Stimulated activated CD4-positive, alpha-beta T cell treated with anti-CD3 and anti-CD28 coated beads, Interleukin-1b, Interleukin-23, amount 100 ng/mL, for 4 hours (primary cell): ENCODE results near the gene PHB1.
"Not testable (repeated sequence)": the region's sequence is repeated elsewhere in the genome, so short reads cannot be mapped to it uniquely, and the experiment has no call there.

Experiments
- DNase-seq, 2 donors: peaks; one replicate each; pipeline ENCODE4 v3.0.0-alpha.2; 2020; ENCODE audit warnings: low read depth in 2 of 2

PHB1 gene

DNA sequence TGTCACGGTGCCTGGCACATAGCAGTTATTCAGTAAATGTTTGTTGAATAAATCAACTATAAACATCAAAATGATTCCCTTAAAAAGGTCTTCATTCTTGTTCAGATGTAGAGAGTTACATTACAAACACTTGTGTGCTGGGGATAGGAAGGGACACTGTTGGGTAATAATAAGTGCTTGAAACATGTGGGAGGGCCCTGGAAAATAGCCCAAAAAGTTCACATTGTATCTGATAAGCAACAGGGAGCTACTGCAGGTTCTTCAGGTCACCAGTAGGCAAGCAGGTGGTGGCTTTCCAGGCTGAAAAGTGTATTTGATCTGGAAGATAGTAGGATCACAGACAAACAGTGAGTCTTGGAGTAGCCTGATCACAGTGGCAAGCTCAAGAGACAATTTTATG, 33.6 kb downstream of the PHB1 start:
- no peak for DNase-seq

DNA sequence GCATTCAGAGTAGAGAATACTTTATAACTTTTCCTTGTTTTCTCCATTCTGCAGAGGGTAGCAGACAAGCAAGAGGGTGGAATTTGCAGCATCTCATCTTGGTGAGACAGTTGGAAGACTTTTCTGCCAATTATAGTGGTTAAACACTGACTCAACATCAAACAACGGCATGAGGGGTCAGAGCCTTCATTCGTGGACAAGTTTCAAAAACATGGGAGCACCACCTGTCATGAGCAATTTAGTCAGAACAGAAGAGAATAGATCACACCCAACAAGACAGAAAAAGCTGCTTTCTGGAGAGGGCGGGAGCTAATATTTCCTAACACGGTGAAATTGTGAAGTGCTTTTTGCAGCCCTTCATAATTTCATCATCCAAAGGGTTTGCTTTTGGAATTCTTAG, 34.8 kb downstream of the PHB1 start:
- no peak for DNase-seq

DNA sequence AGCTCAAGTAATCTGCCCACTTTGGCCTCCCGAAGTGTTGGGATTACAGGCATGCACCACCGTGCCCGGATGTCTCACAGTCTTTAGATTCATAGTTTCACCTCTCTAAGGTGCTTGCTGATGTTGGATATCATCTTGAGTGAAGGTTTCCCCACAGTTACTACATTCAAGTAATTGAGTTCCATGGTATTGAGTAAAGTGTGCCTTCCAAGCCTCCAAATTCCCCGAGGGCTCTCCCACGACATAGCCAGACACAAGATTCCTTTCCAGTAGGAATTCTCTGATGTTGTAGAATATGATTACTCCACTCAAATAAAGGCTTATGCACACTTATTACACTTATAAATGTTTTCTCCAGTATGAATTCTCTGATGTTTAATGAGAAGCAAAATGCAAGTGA, 36.4 kb downstream of the PHB1 start:
- DNase-seq, result no peak

DNA sequence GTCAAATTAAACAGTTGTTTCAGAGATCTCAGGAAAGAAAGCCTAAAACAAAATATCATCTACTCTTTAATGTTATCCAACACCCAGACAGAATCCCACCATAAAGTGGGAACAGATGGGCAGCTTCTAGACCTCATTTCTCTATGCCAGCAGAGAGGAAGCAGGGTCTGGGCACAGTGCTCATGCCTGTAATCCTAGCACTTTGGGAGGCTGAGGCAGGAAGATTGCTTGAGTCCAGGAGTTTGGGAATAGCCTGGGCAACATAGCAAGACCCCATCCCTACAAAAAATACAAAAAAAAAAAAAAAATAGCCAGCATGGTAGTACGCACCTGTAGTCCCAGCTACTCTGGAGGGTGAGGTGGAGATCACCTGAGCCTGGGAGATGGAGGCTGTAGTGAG, 39.1 kb downstream of the PHB1 start:
- DNase-seq, result no peak

DNA sequence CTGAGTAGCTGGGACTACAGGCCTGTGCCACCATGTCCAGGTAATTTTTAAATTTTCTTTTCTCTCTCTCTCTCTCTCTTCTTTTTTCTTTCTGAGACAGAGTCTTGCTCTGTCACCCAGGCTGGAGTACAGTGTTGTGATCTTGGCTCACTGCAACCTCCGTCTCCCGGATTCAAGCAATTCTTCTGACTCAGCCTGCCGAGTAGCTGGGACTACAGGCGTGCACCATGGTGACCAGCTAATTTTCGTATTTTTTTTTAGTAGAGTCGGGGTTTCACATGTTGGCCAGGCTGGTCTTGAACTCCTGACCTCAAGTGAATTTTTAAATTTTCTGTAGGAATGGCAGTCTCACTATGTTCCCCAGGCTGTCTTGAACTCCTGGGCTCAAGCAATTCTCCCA, 41.6 kb downstream of the PHB1 start:
- no peak for DNase-seq

DNA sequence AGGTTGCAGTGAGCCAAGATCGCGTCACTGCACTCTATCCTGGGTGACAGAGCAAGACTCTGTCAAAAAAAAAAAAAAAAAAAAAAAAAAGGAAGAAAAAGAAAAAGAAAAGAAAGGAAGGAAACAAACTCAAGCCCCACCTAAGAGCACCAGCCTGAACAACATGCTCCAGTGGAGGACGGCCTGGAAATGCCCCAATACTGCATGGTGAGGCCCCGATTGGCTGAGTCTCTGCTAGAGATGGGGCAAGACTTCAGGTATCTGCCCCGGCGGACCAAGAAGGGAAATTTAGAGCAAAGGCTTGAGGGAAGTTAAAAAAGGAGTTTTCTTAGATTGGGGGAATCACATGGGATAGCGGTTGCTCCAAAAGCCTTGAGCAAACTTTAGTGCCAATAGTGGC, 42.3 kb downstream of the PHB1 start:
- DNase-seq, result no peak

DNA sequence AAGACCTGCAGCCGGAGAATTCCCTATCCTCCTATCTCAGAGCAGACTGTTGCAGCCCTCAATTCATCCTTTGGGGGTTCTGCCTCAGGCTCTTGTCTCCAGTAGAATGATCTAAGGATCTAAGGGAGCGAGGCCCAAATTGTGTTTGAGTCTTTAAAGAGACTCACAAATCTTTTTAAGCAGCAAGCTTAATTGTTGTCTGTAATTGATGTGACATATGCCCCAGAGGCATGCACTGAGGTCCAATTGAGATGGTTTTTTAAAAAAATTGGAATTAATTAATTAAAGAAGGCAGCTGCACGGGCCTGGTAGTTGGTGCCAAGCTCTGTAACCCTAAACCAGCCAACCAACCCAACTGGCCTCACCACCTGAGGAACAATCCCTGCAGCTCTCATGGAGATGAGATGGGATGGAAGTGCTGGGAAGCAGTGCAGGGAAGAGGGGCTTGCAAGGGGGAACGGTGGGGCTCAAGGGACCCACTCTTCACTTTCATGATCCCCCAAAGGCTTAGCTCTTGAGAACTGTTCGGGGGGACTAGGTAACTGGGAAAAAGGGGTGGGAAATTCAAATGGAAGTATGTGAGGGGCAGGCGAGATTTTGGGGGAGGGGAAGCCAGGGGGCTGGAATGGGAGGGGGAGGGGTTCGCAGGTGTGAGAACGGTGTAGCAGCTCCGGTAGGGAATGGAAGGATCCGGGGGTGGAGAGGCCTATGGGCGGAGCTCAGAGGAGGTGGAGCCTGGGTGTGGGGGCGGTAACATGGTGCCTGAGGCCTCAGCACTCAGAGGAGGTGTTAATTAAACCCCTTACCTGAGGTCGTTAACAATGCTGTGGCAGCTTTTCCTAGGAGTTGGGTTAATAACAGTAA, 43.5 kb downstream of the PHB1 start:
- no peak for DNase-seq

DNA sequence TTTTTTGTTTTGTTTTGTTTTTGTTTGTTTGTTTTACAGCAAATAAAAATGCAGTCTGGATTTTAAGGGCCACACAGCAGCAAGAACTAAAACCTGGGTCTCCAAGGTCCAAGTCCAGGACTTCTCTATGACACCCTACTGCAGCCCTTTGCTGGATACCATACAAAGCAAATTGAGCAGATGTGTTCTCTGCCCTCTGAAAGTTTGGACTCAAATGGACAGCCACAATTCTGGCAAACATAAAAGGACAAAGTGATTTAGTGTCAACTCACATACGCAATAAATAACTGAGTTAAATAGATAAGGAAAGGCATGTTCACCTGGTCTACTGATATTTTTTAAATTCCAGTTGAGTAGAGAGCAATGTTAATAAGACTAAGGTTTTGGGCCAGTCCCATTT, 44.9 kb downstream of the PHB1 start:
- DNase-seq, result no peak

DNA sequence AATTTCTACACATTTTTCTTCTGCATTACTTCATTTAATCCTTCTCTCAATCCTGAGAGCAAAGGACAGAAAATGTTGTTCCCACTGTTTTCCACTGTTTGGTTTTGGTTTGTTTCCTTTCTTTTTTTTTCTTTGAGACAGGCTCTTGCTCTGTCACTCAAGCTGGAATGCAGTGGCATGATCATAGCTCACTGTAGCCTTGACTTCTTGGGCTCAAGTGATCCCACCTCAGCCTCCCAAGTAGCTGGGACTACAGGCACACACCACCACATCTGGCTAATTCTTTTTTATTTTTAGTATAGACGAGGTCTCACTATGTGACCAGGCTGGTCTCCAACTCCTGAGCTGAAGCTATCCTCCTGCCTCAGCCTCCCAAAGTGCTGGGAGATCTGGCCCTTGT, 45.6 kb downstream of the PHB1 start:
- no peak for DNase-seq

DNA sequence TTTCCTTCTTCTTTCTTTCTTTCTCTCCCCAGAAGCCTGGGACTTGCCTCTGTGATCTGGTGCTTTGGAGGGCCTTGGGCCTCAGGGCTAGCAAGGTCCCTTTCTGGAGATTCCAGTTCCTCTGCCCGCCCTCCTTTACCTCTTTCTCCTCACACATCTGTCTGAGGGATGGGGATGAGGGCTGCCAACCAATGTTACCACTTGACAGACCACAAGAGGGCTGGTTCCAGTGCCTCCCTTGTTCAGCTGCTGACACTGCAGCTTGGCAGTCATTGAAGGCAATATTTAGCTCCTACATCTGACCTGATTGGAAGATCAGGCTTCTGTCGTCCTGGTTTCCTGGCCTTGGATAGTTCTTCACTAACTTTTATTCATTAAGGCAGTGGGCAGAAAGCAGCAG, 49.0 kb downstream of the PHB1 start:
- DNase-seq, result no peak

DNA sequence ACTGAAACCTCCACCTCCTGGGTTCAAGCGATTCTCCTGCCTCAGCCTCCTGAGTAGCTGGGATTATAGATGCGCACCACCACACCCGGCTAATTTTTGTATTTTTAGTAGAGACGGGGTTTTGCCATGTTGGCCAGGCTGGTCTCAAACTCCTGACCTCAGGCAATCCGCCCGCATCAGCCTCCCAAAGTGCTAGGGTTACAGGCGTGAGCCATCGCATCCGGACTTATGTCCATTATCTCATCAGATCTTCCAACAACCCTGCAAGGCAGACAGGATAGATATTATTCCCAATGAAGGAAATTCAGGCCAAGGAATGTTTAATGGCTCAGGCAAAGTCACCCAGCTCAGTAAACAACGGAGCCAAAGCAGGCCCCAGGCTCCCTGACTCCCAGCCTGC, 49.6 kb downstream of the PHB1 start:
- DNase-seq, result not testable (repeated sequence)

DNA sequence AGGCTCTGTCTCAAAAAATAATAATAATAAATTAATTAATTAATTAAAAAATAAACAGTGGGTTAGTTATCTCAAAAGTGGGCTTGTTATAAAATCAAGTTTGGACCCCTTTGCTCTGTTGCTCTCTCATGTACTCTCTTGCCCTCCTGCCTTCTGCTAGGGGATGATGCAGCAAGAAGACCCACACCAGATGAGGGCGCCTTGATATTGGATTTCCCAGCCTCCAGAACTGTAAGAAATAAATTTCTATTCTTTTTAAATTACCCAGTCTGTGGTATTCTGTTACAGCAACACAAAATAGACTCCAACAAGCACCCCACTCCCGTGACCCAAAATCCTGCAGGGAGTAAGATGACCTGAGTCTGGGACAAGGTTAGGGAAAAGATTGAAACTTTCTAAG, 50.6 kb downstream of the PHB1 start:
- no peak for DNase-seq

DNA sequence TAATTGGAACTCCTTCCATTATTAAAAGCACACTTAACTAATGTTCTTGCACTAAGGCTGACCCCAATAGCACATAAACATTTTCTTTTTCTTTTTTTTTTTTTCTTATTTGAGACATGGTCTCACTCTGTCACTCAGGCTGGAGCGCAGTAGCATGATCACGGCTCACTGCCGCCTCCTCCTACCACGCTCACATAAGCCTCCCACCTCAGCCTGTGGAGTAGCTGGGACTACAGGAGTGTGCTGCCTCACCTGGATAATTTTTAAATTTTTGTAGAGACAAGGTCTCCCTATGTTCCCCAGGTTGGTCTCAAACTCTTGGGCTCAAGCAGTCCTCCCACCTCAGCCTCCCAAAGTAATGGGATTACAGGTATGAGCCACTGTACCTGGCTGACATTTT, 51.4 kb downstream of the PHB1 start:
- DNase-seq, result no peak

DNA sequence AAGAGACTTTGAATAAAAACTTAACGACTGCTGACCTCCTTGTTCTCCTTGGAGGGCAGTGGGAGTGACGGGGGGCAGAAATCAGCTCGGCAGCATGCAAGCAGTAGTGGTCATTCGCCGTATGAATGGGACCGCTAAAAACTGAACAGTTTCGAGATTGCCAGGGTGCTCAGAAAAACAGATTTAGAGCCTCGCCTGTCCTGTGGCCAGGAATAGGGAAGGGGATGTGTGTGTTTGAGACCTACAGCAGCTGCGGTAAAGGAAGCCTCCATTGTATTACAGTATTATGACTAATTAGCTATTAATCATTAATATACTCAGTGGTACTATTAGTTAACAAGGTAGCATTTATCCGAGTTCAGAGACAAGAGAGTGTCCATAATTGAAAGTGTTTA, 52.0 kb downstream of the PHB1 start:
- DNase-seq, result no peak

DNA sequence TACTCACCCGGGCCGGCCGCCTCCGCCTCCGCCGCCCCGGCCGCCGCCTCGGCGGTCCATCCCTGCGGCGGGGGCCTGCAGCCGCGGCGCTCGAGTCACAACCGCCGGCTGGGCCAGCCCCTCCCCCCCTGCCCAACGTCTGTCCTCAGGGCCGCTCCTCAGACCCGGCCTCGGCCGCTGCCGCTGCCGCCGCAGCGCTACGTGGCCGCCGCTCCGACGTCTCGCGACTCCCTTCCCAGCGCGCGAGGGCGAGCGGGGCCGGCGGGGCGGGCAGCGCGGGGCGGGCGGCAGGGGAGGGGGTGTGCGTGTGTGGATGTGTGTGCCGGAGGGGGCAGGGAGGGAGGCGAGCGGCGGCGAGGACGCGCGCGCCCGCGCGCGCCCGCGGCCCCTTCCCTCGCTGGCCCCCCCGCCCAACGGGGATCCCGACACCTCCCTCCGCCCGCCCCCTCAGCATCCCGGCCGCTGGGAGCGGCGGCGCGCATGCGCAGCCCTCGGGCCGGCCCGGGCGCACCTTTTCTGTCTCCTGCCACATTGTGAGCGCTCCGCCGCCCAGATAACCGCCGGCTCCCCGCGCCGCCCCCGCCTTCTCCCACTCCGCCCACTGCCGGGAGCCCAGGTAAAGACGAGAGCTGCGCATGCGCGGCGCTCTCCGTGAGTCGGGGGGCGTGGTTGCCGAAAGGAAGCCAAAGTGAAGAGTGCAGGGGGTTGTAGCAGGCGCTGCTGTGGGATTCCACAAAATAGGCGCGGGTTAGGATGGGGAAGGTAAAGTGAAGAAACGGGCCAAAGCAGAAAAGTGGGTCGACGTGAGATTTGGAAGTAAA, 52.6 kb downstream of the PHB1 start, which contains the start of gene ZNF652:
ZNF652 (minus strand) TSS at position 349 of the 821 bp plus-strand sequence. CDS start 44,525 bp downstream, outside the sequence.
- peak; percentile 83 to 94 for DNase-seq

DNA sequence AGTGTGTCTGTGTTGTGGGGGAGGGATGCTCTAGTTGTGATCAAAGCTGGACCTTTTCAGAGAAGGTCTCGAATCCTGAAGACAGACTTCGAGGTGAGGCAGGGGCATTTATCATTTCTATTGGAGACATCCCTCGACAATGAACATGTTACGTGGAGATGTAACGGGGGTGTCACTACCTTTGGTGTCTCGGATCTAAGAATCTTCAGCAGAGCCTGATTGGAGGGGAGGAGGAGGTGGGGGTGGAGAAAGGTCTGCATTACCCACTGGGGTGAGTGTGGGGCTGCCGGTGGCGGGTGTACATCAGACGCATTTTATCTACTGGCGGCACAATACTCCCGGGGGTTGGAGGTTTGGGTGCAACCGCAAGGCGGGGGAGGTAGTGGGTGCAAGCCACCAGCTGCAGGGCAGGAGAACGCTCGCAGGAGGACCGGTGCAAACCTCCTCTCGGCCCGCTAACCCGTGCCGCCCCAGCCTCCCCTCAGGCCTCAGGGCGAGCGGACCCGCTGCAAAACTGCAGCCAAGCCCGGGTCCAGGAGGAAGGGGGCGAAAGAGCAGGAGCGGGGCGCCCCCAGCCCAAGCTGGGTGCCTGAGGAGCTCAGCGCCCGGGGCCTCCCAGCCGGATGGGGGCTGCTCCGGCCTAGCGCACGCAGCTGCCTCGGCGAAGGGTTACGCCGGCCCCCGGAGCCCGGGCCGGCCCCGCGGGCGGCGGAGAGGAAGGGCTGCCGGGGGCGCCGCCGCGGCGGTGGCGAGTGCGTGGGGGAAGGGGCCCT, 53.4 kb downstream of the PHB1 start:
- peak; percentile 31 to 59 for DNase-seq

DNA sequence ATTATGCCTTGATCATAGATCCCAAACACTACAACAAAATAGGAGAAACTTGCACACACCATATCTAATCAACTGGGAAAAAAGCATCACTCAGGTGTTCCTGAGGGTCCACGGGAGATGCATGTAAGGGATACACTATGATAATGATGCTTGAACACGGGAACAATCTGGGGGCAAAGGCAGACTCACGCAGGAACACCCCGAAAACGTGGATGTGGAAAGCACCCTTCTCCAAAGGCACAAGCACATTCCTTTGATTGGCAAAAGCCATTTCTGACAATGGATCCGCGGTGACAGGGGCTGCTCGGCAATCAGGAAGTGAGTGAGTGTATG, 53.9 kb downstream of the PHB1 start:
- no peak for DNase-seq

DNA sequence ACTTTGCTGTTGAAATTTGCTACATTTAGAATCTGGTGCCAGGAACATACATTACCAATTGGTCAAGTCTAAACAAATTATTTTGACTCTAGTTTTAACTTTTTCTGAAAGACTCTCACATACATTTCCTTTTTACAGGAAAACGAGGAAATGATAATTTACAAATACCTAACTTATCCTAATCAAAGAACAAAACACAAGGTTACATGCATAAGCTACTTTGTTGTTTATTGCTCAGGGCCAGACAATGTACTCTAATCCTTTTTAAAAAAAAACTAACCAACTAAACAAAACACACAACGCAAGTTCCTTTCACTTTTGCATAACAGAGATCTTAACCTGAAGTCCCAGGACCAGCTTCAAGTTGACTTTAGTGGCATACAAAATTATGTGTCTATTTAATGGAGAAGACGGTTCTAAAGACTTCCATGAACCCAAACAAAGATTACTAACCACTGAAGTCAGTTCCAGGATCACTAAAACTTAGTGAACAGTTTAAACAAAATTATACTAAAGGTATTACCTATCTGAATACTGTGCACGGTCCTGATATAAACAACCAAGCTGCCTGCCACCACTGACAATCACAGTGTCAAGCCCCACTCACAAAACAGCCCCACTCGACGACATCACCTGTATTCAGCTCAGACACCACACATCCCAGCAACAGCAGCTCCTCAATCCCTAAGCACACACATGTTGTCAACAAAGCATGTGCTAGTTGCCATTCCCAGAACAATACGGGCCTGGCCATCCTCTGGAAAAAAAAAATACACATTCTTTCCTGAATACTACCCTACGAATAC, 54.5 kb downstream of the PHB1 start:
- no peak for DNase-seq

DNA sequence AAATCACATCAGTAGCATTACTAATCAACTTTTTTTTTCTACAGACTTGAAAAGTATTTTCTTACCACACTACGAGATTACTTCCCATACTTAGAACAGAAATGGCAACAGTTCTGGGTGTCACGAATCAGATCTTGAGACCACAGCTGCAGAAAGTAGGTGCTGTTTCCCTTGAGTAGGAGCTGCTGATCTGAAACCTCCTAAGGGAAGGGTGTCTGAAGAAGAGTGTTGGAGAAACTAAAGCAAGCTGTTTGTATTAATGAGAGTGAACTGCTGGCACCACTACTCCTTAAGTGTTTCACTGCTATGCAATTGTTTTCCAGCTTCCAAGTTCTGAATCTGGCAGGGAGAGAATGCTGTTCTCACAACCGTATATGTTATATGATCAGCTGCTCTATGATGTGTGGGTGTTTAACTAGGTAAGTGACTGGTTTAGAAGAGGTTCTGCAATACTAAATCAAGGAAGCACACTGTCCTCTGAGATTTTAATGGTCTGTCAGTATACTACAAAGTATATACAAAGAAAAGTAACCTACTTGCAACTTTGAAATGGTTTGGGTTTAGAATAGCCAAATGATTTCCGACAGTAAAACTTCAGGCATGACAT, 55.9 kb downstream of the PHB1 start:
- no peak for DNase-seq

DNA sequence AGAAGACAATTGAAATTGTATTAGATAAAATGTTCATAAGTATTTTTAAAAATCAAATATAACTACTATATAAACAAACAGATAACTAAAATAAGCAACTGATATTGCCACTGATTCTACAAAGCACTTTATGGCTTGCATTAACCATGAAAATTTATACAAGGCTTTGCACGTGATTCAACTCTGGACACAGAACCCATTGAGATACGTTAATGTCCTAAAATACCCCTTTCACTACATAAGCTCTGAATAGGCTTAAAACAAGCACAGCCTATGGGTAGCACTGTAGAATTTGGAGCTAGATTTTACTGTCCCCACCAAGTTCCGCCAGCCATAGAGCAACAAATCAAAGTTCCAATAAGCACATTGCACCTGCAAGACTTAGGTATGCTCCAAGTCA, 57.2 kb downstream of the PHB1 start:
- no peak for DNase-seq

DNA sequence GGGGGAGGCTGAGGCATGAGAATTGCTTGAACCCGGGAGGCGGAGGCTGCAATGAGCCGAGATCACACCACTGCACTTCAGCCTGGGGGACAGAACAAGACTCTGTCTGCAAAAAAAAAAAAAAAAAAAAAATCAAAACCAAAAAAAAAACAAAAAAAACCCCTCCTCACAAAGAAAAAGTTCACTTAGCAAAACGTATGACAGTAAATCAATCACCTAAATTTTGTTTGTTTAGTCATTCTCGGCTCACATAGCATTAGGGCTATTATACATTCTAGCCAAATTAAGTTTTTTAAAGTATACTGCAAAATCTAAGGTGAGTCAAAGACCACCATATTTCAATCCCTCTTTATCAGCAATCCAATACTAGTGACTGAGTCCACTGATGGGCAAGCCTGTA, 58.4 kb downstream of the PHB1 start:
- DNase-seq, result no peak
